Omental fat pad (tissue), 4 donors: Measurements from ENCODE around the gene SMOC2. TPM values are rescaled to one million over a fixed set of nuclear protein-coding genes. Genes with fewer than 3 reads are reported as not detected.

Source experiments
- ATAC-seq: fragments of 150-250 bp; one replicate; pipeline ENCODE4 v1.9.1; 2016; ENCODE audit warnings: mild to moderate bottlenecking, moderate library complexity; ENCODE audit not compliant: low FRiP score
- DNase-seq: peaks from one replicate; pipeline ENCODE4 v3.0.0-alpha.2; 2019; ENCODE audit warnings: low spot score
- CTCF ChIP-seq, 3 donors: fragments of 450-650 bp; IDR thresholded peaks; one replicate each; pipeline ENCODE4 v1.5.1; 2016 to 2017; ENCODE audit warnings: antibody characterized with exemption in 3 of 3, mild to moderate bottlenecking in 3 of 3, moderate library complexity in 2 of 3
- total RNA-seq, 4 donors: library from RNA; depleted of rRNA; stranded (reverse); fragments of >200 nt; gene quantifications; one replicate each; pipeline ENCODE4 v1.1.0, GENCODE V29; 2016

Gene SMOC2
- total RNA-seq, 4 donors from 2014 or later = 53.1 to 164 (median 102) TPM

- no peak for ATAC-seq
- TF ChIP-seq CTCF (IDR thresholded peaks at IDR 0.05) = no peak
Measured at GRCh38 chr6:168664956-168665355, 224.0 kb downstream of the SMOC2 start.

GRCh38 chr6:168666170-168666569 is 225.2 kb downstream of the SMOC2 start:
- no peak for TF ChIP-seq CTCF (IDR thresholded peaks at IDR 0.05)

More at GRCh38 chr6:168664956-168665355, 224.0 kb downstream of the SMOC2 start:
- no peak for DNase-seq

GRCh38 chr6:168666699-168667427 is 225.9 kb downstream of the SMOC2 start:
- no peak for DNase-seq
- no peak for TF ChIP-seq CTCF (IDR thresholded peaks at IDR 0.05)
- no peak for ATAC-seq

More at GRCh38 chr6:168666170-168666569, 225.2 kb downstream of the SMOC2 start:
- ATAC-seq (no peak), DNase-seq (no peak)

GRCh38 chr6:168667428-168667805 is 226.4 kb downstream of the SMOC2 start:
- ATAC-seq = no peak
- DNase-seq = no peak
- TF ChIP-seq CTCF (IDR thresholded peaks at IDR 0.05) = no peak

- DNase-seq = no peak
- TF ChIP-seq CTCF (IDR thresholded peaks at IDR 0.05) = no peak
Measured at GRCh38 chr6:168670401-168670985, 229.5 kb downstream of the SMOC2 start.

GRCh38 chr6:168671028-168671862 is 230.3 kb downstream of the SMOC2 start:
- ATAC-seq (no peak), DNase-seq (no peak)
- TF ChIP-seq CTCF (IDR thresholded peaks at IDR 0.05) = no peak

More at GRCh38 chr6:168670401-168670985, 229.5 kb downstream of the SMOC2 start:
- ATAC-seq = no peak
